Measurements from ENCODE around the gene CDPF1.

DNA sequence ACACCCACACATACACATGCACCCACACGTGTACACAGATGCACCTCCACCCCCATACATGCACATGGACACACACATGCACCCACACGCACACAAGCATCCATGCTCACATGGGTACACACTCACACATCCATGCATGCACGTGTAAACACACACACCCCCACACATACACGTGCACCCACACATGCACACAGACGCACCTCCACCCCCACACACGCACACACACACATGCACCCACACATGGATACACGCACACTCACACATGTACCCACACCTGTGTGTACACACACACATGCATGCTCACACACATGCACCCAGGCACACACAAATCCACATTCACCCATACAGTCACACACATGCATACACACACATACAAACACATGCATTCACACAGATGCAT is 24.5 kb downstream of the CDPF1 start:
- TF ChIP-seq POLR2A (IDR thresholded peaks at IDR 0.05; ENCODE audit: low read depth, low read length) (no peak), CTCF (conservative IDR thresholded peaks at IDR 0.05; ENCODE audit: low read depth, low read length) (no peak)
